COLO668 (cell line): Measurements from ENCODE around the gene HELZ.

ENCODE experiments used
- DNase-seq: peaks from one replicate; lab custom pipeline; 2025; ENCODE audit not compliant: unreplicated experiment; lab: John Stamatoyannopoulos, UW

Gene HELZ

DNA sequence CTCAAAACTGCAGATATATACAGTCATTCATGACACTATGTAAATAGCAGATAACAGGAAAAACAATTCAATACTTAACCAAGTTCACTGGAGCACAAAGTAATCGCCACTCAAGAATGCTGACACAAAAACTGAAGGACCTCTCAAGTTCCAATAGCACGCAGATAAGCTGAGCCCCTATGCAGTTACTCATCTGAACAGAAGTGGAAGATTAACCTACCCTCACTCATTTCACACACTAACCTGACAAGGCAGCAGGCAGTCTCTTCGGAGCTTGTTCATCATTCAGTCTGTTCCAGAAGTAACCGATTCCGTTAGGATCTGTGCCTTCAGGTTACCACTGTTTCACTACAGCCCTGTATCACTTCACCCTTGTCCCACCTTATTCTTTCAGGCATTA, 6.0 kb downstream of the HELZ start:
- no peak for DNase-seq

DNA sequence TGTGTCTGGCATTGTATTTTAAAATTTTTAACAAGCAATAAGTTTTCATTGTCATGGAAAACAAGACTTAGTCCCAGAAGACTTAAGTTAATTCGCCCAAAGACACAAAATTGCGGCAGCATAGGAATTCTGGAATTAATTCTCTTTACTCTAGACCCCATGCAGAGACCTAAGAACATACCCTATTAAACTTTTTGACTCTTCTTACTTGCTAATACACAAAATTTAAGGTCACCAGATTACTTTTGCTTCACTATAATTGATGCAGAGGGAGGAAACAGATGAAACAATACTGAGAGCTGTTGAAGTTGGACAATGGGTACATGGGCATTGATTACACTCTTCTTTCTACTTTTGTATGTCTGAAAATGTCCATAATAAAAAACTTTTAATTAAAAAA, 12.6 kb downstream of the HELZ start:
- DNase-seq: no peak

DNA sequence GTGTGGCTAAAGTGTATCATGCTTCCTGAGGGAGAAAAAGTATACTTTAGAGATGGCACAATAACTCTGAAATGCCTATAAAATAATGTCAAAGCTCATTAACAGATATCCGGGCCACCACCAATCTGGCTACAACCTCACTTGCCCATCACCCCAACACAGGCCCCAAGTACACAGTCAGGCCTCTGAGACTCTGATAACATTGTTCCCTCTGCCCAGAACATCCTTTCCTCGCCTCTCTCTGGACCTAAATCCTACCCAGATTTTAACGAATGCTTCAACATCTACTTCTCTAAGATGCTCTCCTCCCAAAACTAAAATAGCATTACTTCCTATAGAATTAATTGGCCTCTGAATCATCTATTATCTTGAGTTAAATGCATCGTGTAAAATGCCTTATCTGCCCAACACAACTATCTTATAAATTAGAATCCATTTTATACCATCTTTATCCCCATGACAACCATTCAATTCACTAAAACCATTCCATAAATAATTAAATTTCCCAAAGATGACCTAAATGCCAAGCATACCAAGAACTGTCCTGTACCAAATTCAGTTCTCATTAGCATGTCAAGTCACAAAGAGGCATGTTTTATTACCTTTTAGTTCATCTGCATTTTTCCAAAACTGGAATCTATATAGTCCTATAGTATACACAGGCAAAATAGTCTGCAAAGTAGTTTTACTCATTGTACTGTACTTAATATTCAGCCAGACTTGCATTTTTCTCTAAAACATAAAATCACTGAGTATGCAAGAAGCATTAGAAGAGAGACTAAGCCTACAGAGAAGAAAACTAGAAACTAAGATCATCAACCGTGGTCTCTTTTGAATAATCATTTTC, 15.7 kb downstream of the HELZ start:
- no peak for DNase-seq

DNA sequence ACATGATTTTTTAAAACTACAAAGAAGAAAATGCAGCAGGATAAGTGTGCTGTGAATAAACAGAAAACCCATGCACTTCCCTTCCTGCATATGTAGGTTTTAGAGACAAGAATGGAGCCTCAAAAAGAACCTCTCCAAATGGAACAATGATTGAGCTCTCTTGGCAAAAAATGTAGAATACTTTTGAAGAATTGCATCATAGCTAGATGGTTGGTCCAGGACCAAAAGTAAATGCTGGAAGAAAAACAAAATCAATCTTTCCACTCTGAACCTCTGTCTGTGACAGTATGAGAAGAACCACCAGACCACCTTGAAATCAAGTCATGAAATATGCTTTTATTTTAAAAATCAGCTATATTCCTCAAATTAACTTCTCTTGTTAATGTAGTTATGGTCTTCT, 17.5 kb downstream of the HELZ start:
- no peak for DNase-seq

DNA sequence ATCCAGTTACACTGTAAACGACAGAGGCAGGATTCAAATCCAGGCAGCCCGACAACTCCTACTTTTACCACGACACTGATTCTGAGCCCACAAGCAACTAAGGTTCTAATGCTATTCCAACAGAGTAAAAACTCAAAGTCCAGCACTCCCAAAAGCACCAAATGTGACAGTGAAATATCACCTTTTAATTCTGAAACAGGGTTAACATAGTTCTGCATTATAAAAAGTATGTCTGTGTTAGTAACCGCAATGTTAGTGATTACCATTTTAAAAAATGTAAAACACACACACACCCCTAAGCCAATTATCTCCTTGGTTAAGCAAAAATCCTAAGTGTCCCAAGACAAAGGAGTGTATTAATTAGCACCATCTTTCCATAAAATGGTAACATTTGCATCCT, 19.7 kb downstream of the HELZ start:
- DNase-seq: no peak

DNA sequence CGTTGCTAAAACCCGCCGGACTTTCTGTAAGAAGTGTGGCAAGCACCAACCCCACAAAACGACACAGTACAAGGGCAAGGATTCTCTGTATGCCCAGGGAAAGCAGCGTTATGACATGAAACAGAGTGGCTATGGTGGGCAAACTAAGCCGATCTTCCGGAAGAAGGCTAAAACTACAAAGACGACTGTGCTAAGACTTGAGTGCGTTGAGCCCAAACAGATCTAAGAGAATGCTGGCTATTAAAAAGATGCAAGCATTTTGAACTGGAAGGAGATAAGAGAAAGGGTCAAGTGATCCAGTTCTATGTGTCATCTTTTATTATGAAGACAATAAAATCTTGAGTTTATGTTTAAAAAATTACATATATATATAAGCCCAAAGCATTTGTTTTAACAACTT, 20.3 kb downstream of the HELZ start:
- no peak for DNase-seq

DNA sequence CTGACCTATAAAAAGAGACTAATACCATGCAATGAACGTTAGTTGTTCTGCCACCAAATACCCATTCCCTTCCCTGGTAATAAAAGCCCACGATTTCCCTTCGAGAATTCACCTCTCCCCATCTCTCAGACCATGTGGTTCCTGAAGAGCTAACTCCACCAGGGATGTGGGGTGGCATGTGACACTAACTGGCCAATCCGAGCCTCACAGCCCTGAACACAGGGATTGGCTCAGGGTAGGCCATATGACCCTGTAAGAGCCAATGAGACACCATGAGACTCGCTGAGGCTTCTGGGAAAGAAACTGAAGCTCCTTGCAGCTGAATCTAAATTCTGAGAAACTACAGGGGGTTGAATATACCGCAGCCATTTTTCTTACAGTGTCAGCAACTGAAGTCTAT, 21.1 kb downstream of the HELZ start:
- no peak for DNase-seq

DNA sequence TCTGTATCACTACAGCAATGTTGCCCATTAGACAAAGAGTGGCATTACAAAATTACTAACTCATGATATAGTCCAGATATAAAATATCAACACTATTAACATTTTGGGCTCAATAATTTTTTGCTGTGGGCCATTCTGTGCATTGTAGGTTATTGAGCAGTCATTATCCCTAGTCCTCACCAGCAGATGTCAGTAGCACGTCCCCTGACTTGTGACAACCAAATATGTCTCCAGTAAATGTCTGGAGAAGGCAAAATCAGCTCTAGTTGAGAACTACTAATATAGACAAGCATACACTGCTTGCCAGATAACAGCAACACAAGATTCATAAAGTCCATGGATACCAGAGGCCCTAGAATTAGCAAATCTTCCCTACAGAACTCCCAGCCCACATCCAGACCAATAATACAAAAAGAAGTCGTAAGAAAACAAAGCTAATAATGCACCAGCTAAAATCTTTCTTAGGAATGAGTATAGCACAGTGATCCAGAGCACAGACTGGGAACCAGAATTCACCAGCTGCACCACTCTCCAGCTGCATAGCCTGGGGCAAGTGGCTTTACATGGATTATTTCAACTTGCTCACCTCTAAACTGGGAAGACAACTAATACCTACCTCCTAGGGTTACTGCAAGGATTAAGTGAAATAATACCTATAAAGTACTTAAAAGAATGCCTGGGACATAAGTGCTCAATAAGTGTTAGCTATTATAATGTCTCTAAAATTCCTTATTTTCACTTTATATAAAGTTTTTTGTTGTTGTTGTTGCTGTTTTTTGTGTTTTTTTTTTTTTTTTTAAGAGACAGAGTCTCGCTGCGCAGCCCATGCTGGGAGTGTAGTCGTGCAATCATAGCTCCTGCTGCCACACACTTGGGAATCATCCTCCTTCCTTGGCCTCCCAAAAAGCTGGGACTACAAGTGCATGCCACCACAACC, 23.7 kb downstream of the HELZ start:
- no peak for DNase-seq

DNA sequence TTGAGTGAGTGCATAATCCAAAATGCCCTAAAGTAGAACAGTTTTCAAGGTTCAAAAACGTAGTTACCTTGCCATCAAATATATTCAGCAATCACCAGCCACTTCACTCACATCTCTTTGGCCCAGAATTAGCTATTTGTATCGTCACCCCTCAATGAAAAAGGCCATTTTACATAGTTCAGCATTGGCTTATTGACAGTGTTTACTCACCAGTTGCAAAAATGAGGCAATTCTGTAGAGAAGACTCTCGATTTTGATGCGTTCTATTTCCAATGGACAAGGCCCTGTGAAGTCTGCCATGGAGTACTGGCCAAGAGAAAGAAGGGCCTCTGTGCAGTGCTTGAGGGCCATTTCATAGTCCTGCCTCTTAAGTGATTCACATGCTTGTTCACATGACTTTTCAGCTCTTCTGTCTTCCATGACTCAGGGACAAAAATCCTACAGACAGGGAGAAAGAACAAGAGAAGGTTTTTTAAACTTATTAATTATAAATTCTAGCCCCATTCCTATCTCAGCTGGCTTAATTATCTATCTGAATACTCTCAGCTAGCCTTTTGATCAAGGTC, 26.5 kb downstream of the HELZ start:
- DNase-seq: no peak

DNA sequence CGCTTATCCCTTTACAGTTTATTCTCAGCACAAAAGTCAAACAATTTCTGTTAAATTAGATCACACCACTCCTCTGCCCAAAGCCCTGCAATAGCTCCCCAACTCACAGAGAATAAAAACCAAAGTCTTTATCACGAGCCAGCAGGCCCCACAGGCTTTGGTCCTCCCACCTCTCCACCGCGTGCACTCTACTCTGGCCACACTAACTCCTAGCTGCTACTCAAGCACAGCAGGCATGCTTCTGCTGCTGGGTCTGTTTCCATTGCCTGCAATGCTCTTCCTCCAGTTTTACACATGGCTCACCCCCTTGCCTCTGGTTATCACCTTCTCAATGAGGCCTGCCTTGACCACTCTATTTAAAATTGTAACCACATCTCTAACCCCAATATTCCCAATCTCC, 27.6 kb downstream of the HELZ start:
- DNase-seq: no peak

DNA sequence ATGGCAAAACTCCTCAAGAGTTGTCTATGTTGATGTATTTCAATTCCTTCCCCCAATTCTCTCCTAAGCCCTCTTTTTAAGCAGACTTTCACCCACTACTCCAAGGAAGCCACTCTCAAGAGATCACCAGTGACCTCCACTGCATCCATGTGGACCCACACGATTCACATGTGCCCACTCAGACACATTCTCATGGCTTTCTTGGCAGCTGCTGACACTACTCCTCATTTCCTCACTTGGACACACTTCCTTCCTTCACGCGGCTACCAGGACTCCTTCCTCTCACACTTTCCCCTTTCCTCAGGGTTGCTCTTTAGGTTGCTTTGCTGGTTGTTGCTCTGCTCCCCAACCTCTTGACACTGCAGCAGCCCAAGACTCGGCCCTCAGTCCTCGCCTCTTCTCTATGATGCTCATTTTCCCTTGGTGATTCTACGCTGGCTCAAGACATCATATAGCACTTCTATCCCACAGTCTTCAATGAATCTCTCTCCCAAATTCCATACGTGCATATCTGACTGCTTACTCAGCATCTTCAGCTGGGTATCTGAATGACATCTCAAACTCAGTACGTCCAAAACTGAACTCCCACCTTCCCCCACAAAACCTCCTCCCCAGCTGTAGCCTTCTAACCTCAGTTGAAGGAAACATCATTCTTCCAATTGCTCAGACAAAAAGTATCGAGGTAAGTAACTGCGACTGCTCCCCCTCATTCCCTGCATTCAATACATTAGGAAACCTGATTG, 28.2 kb downstream of the HELZ start:
- DNase-seq: no peak

DNA sequence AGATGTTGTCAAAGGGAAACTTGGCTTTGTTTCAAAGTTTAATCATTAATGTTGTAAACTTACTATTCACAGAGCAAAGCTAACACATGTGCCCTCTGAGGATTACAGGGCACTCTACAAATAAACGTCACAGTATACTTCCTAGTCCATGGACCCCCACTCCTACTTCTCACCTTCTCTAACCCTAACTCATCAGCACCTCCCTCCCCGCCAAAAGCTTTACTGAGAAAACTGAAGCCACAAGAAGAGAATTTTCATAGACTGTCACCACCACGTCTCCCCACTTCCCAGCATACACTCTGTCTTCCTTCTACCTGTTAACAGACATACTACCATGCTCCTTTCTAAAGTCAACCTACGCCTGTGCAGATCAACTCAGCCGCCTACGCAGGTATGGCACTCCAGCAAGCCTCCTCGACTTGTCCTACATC, 29.0 kb downstream of the HELZ start:
- DNase-seq: no peak

DNA sequence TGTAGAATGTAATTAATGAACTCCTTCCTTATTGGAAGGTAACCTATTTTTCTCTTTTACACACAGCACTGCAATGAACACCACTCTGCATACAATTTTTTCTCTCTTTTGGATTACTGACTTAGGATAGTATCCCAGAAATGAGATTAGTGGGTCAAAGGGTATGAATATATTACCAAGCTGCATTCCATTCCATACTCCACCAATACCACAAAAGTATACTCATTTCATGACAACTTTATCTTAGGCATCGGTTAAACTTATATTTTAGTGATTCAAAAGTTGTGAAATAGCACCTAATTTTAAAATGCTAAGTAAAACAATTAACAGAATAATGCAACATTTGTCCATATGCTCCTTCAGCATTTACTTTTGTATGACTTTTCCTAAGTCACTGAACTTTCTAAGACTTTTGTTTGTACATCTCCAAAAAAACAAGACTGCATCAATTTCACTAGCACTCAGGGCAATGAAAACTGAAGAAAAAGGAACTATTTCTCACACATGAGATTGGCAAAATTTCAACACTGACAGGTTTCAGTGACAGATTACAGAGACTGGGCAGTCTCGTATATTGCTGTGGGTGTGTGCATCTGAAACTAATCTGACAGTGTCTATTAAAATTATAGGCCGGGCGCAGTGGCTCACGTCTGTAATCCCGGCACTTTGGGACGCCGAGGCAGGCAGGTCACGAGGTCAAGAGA, 32.1 kb downstream of the HELZ start:
- DNase-seq: no peak

DNA sequence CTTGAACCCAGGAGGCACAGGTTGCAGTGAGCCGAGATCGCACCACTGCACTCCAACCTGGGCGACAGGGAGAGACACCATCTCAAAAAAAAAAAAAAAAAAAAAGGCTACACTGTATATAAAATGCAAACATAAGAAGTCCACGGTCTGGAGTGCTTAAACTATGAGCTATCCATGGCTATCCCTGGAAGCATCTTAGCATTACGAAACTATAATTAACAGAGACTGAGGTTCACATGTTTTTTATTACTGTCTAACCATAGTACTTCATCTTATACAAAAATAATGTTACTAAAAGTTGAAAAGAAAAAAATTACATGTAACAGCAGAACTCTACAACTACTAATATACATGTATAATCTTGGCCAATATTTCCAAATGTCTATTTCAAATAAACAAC, 32.8 kb downstream of the HELZ start:
- DNase-seq: no peak

DNA sequence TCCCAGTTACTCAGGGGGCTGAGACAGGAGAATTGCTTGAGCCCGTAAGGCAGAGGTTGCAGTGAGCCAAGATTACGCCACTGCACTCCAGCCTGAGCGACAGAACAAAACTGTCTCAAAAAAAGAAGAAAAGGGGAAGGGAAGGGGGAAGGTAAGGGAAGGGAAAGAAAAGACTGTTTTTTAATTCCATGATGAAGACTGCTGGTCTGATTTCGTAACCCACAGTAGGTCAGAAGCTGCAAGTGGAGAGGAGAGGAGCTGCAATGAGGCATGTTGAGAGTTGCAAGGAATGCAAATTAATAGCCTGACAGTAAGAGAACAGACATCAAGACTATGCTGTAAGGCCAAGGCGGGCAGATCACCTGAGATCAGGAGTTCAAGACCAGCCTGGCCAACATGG, 33.3 kb downstream of the HELZ start:
- no peak for DNase-seq

DNA sequence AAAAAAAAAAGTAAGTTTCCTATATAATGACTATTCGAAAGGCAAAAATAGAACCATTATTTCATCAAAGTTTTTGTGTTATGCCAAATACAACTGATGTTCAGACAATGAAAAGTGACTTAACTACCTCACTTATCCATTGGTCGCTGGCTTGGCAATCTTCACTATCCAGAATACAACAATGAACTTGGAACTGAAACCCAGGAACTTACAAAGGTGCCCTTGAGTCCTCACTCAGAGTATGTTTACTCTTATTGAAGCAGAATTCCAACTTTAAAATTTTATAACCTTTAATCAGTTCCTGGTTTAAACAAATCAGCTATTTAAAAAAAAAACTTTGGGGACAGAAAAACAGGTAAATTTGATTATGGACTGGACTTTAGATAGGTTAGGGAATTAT, 34.1 kb downstream of the HELZ start:
- DNase-seq: no peak

DNA sequence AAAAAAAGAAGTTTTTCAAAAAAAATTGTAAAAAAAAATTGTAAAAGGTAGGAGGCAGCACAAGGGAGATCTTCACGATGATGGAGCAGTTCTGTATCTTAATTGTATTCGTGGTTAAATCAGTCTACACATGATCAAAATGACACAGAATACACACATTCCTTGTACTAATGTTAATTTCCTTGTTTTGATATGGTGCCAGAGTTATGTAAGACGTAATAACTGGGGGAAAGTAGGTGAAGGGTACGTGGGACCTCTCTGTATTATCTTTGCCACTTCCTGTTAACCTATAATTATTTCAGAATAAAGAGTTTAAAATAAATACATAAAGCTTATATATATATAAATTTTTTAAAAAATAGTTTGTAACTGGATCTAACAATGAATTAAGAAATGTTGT, 36.8 kb downstream of the HELZ start:
- DNase-seq: no peak

DNA sequence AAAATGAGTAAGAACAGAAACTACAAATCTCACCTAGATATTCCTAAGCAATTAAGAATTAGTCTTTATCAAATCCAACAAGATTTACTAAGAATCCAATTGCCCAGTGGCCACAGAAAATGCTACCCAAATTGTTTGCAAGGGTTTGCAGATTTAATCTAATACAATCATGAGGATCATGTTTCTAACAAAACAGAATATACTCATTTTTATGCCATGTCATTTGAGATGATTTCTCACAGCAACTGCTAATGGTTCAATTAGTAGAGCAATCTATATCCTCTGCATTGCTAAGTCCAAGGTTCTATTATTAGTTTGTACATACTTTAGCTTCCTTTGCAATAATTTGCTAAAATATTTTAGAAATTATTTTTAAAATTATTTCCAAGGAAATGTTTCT, 41.2 kb downstream of the HELZ start:
- no peak for DNase-seq

DNA sequence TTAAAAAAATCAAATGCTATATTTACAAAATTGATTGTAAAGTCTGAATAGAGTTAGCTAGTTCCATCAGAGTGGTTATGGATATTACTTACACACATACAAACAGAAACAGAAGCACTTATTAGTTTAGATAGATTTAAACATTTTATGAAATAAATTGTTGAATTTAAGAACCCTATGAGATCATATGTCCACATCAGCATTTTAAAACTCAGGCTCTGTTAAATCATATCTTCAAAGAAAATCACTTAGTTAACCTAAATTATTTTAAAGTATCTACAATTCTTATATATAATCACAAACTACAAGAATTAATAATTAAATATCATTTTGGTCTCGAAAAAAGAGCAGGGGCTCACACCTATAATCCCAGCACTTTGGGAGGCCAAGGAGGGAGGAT, 42.5 kb downstream of the HELZ start:
- no peak for DNase-seq

DNA sequence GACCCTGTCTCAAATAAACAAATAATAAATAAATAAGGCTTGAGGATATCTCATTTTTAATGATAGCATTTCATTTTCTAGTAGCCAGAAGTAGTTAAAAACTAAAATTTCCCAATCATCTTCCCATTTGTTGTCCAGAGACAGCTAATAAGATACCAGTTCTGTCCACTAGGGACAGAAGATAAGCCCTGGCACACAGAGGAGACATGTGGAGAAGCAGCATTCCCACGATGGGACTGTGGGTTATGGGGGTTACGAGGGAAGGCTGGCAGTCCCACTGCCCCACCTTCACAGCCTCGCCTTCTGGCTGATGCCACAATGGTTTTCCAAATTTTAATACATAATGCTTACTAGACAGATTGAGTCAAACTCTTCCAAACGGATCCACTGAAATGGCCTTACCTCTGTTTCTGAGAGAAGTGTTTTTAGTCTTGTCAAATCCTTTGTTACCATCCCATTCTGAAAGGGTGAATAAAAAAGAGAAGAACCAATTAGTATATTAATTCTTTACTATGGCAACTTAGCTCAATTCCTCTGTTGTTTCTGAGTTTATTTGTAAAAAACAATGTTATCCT, 44.2 kb downstream of the HELZ start:
- no peak for DNase-seq
